Activated CD4-positive, CD25-positive, alpha-beta regulatory T cell treated with anti-CD3 and anti-CD28 coated beads, Interleukin-2, amount 50 U/mL, for 72 hours (primary cell): Measurements from ENCODE around the gene GABRR2.
"Not testable (repeated sequence)": the region's sequence is repeated elsewhere in the genome, so short reads cannot be mapped to it uniquely, and the experiment has no call there.

ENCODE experiments used
- DNase-seq: peaks from one replicate; pipeline ENCODE4 v3.0.0; 2021

Gene GABRR2

GRCh38 chr6:89255417-89255816 lies 59.7 kb downstream of the GABRR2 start:
- no peak for DNase-seq

GRCh38 chr6:89254569-89254968 lies 60.5 kb downstream of the GABRR2 start:
- no peak for DNase-seq

- no peak for DNase-seq
These were observed 62.2 kb downstream of the GABRR2 start for GRCh38 chr6:89252907-89253306.

- DNase-seq, result no peak
These were observed 63.1 kb downstream of the GABRR2 start for GRCh38 chr6:89251976-89252375.

GRCh38 chr6:89251170-89251569 lies 63.9 kb downstream of the GABRR2 start:
- no peak for DNase-seq

- no peak for DNase-seq
These were observed 64.9 kb downstream of the GABRR2 start for GRCh38 chr6:89250239-89250638.

- DNase-seq, result no peak
These were observed 70.7 kb downstream of the GABRR2 start for GRCh38 chr6:89244241-89244985.

GRCh38 chr6:89243331-89243629 lies 71.8 kb downstream of the GABRR2 start:
- no peak for DNase-seq

- DNase-seq, result no peak
These were observed 72.3 kb downstream of the GABRR2 start for GRCh38 chr6:89242574-89243330.

GRCh38 chr6:89239338-89239737 lies 75.8 kb downstream of the GABRR2 start:
- no peak for DNase-seq

GRCh38 chr6:89237158-89237557 lies 77.9 kb downstream of the GABRR2 start:
- no peak for DNase-seq

- DNase-seq, result not testable (repeated sequence)
These were observed 81.5 kb downstream of the GABRR2 start for GRCh38 chr6:89233605-89234004.

- no peak for DNase-seq
These were observed 92.4 kb downstream of the GABRR2 start for GRCh38 chr6:89222712-89223039.

- DNase-seq, result no peak
These were observed 93.0 kb downstream of the GABRR2 start for GRCh38 chr6:89221971-89222711.

GRCh38 chr6:89221129-89221528 lies 94.0 kb downstream of the GABRR2 start:
- no peak for DNase-seq

GRCh38 chr6:89217299-89217910 lies 97.7 kb downstream of the GABRR2 start, which contains the start of gene GABRR1:
TSS of gene GABRR1 (minus strand) at chr6:89217358. CDS start at chr6:89217322, 36 bp downstream.
- no peak for DNase-seq

- DNase-seq, result no peak
These were observed 98.7 kb downstream of the GABRR2 start for GRCh38 chr6:89216411-89216810.

GRCh38 chr6:89215391-89215790 lies 99.7 kb downstream of the GABRR2 start:
- DNase-seq, result no peak

GRCh38 chr6:89214197-89214596 lies 100.9 kb downstream of the GABRR2 start:
- no peak for DNase-seq

GRCh38 chr6:89212472-89212871 lies 102.6 kb downstream of the GABRR2 start:
- DNase-seq, result no peak

GRCh38 chr6:89209457-89209856 lies 105.6 kb downstream of the GABRR2 start:
- no peak for DNase-seq

- DNase-seq, result no peak
These were observed 106.5 kb downstream of the GABRR2 start for GRCh38 chr6:89208551-89208950.
